K562 (cell line): ENCODE measurements around the gene KCNK7. TPM values are rescaled to one million over a fixed set of nuclear protein-coding genes. Genes with fewer than 3 reads are reported as not detected.

Experiments used
- ATAC-seq: fragments of 200-7000 bp; cut with Tn5 transposase; 3 replicates; pipeline ENCODE4 v1.9.1; 2020; ENCODE audit warnings: moderate library complexity
- BruUV-seq: library from RNA; stranded (reverse); fragments of 400-500 nt; replicated peaks from 2 replicates; lab custom pipeline; 2021; lab: Mats Ljungman, UMichigan
- CTCF ChIA-PET: fragments of 300-600 bp; formaldehyde crosslinking; extraction: SDS; loops from one replicate; lab custom pipeline; 2021; ENCODE audit warnings: low intra/inter-chr PET ratio; lab: Yijun Ruan, JAX
- POLR2A ChIA-PET: fragments of 300-600, 350-650 bp; sonication (Branson Sonifier 250); formaldehyde crosslinking; extraction: SDS; loops from one replicate; lab custom pipeline; 2021; ENCODE audit warnings: antibody characterized with exemption, inconsistent platforms; lab: Yijun Ruan, JAX
- DNase-seq, 4 experiments: peaks; one replicate each; pipeline versions ENCODE4 v3.0.0 to v3.0.0-alpha.2; 2011 to 2018; ENCODE audit warnings: low spot score in 3 of 4, mixed read lengths in 3 of 4; ENCODE audit errors: extremely low read depth in 1 of 4
- FAIRE-seq: peaks from 2 replicates; lab custom pipeline; 2011; peaks lifted over from hg19 to GRCh38; lab: Jason Lieb, UNC
- H2AFZ ChIP-seq: 2 replicates; pipeline ENCODE4 v1.6.0; 2011; ENCODE audit warnings: low read depth, low read length, control low read depth, inconsistent platforms
- H3K27ac ChIP-seq: fragments of 200-600 bp; 3 replicates; pipeline ENCODE4 v1.8.0; 2011; ENCODE audit warnings: low read depth, mild to moderate bottlenecking, control low read depth, inconsistent platforms, low read length, moderate library complexity, mixed read lengths; ENCODE audit errors: extremely low read depth
- H3K27me3 ChIP-seq, 2 experiments: fragments of 300-600 bp in 1 of 2; 2 replicates in 1 of 2; 3 replicates in 1 of 2; pipeline versions ENCODE4 v1.6.0 to v1.8.0; 2011; ENCODE audit warnings: inconsistent platforms in 2 of 2, low read length in 2 of 2, mild to moderate bottlenecking in 1 of 2, mixed read lengths in 1 of 2, moderate library complexity in 1 of 2; ENCODE audit not compliant: control insufficient read depth in 2 of 2, insufficient read depth in 2 of 2
- H3K36me3 ChIP-seq: fragments of 300-600 bp; 3 replicates; pipeline ENCODE4 v1.8.0; 2011; ENCODE audit warnings: mild to moderate bottlenecking, low read length, inconsistent platforms; ENCODE audit not compliant: control insufficient read depth, insufficient read depth
- H3K4me1 ChIP-seq, 2 experiments: fragments of 200-600 bp in 1 of 2; replicated peaks in 1 of 2; 2 replicates in 1 of 2; 3 replicates in 1 of 2; pipeline versions ENCODE4 v1.5.1 to v1.8.0; 2011; ENCODE audit warnings: inconsistent platforms in 2 of 2, low read length in 2 of 2, mild to moderate bottlenecking in 1 of 2, mixed read lengths in 1 of 2, moderate library complexity in 1 of 2; ENCODE audit not compliant: control insufficient read depth in 2 of 2, insufficient read depth in 2 of 2
- H3K4me2 ChIP-seq: 2 replicates; pipeline ENCODE4 v1.6.1; 2011; ENCODE audit warnings: low read length, control low read depth, inconsistent platforms, mixed read lengths; ENCODE audit not compliant: insufficient read depth
- H3K4me3 ChIP-seq: fragments of 200-600 bp; sonication (generic), shearing (Covaris generic); 2 replicates; pipeline ENCODE4 v1.5.1; 2016; ENCODE audit warnings: control low read depth, inconsistent platforms
- H3K79me2 ChIP-seq: fragments of 200-600 bp; 3 replicates; pipeline ENCODE4 v1.8.0; 2011; ENCODE audit warnings: low read length, inconsistent platforms; ENCODE audit not compliant: control insufficient read depth, insufficient read depth
- H3K9ac ChIP-seq, 2 experiments: 2 replicates each; pipeline versions ENCODE4 v1.6.0 to v1.6.1; 2011; ENCODE audit warnings: low read depth in 2 of 2, low read length in 2 of 2, control low read depth in 1 of 2, inconsistent platforms in 1 of 2, mild to moderate bottlenecking in 1 of 2, mixed read lengths in 1 of 2; ENCODE audit not compliant: insufficient read depth in 1 of 2
- H3K9me1 ChIP-seq: one replicate; pipeline ENCODE4 v1.6.0; 2011; ENCODE audit warnings: inconsistent platforms, mild to moderate bottlenecking, low read length, moderate library complexity; ENCODE audit not compliant: control insufficient read depth, insufficient read depth
- H3K9me3 ChIP-seq: replicated peaks from 2 replicates; pipeline ENCODE4 v1.5.1; 2011; ENCODE audit warnings: low read depth, low read length, inconsistent platforms; ENCODE audit not compliant: control insufficient read depth, insufficient read depth
- H4K20me1 ChIP-seq: replicated peaks from 2 replicates; pipeline ENCODE4 v1.6.1; 2011; ENCODE audit warnings: low read length, inconsistent platforms, mixed read lengths; ENCODE audit not compliant: control insufficient read depth, insufficient read depth
- CEBPG ChIP-seq, 3 experiments: fragments of 200-800 bp in 1 of 3; sonication (Bioruptor generic) in 1 of 3; sonication (generic) in 1 of 3; formaldehyde crosslinking in 1 of 3; IDR thresholded peaks in 2 of 3; conservative IDR thresholded peaks in 1 of 3; 2 replicates each; pipeline versions ENCODE4 v1.6.1 to v1.8.0; 2016 to 2022; ENCODE audit warnings: missing compliant biosample characterization in 2 of 3, missing genetic modification characterization in 2 of 3, mild to moderate bottlenecking in 1 of 3, missing genetic modification reagents in 1 of 3
- HEY1 ChIP-seq: fragments of 250-450 bp; sonication (Bioruptor Pico); IDR thresholded peaks from 2 replicates; pipeline ENCODE4 v1.5.0; 2020; ENCODE audit warnings: mild to moderate bottlenecking, moderate library complexity, borderline replicate concordance
- JUN ChIP-seq, 2 experiments: sonication (generic) in 1 of 2; formaldehyde crosslinking in 1 of 2; IDR thresholded peaks; 2 replicates each; pipeline versions ENCODE4 v1.6.1 to v1.8.0; 2012 to 2022; ENCODE audit warnings: borderline replicate concordance in 2 of 2, mild to moderate bottlenecking in 2 of 2, improper control_type of control experiment in 1 of 2, low read depth in 1 of 2, low read length in 1 of 2, missing genetic modification reagents in 1 of 2
- KDM5B ChIP-seq: fragments of 200-600 bp; sonication (generic); IDR thresholded peaks from 2 replicates; pipeline ENCODE4 v1.6.1; 2012; ENCODE audit warnings: low read depth, mild to moderate bottlenecking, moderate library complexity, low read length, control low read depth, inconsistent platforms; ENCODE audit not compliant: insufficient replicate concordance
- MBD2 ChIP-seq: sonication (generic); IDR thresholded peaks from 2 replicates; pipeline ENCODE4 v1.6.1; 2016; ENCODE audit warnings: low read depth, borderline replicate concordance
- PKNOX1 ChIP-seq: fragments of 450-650 bp; IDR thresholded peaks from 2 replicates; pipeline ENCODE4 v1.6.1; 2016
- PREB ChIP-seq: sonication (generic); formaldehyde crosslinking; IDR thresholded peaks from 2 replicates; pipeline ENCODE4 v1.8.1; 2023; ENCODE audit warnings: mild to moderate bottlenecking, missing genetic modification reagents
- RBM22 ChIP-seq: fragments of 200-400 bp; formaldehyde crosslinking; IDR thresholded peaks from 2 replicates; pipeline ENCODE4 v1.6.1; 2018; ENCODE audit warnings: low read length, low read depth; ENCODE audit not compliant: poor library complexity, severe bottlenecking
- WGBS: fragments of 100-300 bp; shearing (Covaris generic); methylation state at CpG from one replicate; pipeline ENCODE4 v1.1.6; 2016; ENCODE audit warnings: low coverage, mixed read lengths; ENCODE audit not compliant: insufficient coverage; ENCODE audit errors: missing lambda C conversion rate; 5-methylcytosine and 5-hydroxymethylcytosine counted together
- in situ Hi-C: fragments of 300-500 bp; cut with MboI; formaldehyde crosslinking; loops from 4 replicates; pipeline ENCODE4 v1.15.0; 2018; ENCODE audit warnings: inconsistent platforms, mixed read lengths
- intact Hi-C: fragments of 100-400 bp; cut with micrococcal nuclease; formaldehyde crosslinking; loops from 2 replicates; pipeline ENCODE4 v1.14.2; 2022
- polyA plus RNA-seq, 8 experiments: library from polyadenylated mRNA; depleted of rRNA in 4 of 8; stranded (reverse) in 5 of 8; unstranded in 3 of 8; fragments of >200 nt; fragmentation: Nextera tagmentation in 2 of 8; fragmentation: Illumina TruSeq in 1 of 8; extraction: Ambion mirVana in 2 of 8; extraction: Trizol in 1 of 8; gene quantifications; 2 replicates each; pipeline versions ENCODE4 v1.2.1 to v1.2.3, GENCODE V29; 2011 to 2014; ENCODE audit warnings: inconsistent platforms in 1 of 8, missing spikeins in 1 of 8
- total RNA-seq, 7 experiments: library from RNA; depleted of rRNA in 6 of 7; stranded (reverse); fragments of >200 nt in 6 of 7; fragmentation: Illumina TruSeq in 2 of 7; extraction: Trizol in 2 of 7; gene quantifications; 2 replicates each; pipeline versions ENCODE4 v1.2.1 to v1.2.3, GENCODE V29; 2011 to 2021; ENCODE audit warnings: low replicate concordance in 1 of 7

Gene KCNK7
- total and polyA plus RNA-seq, 9 of the 15 experiments (the other 6 are each of a cell fraction or from before 2014, with no cell fraction given), result 0.07 to 0.40 TPM; not detected in 7

- CTCF ChIA-PET, result no interaction called here
- BruUV-seq, result no TSS peak
- Histone ChIP-seq H3K9me1 (no peaks in the 10 kb centered on the region), H3K9me3 (no peaks in the 10 kb centered on the region), H3K27ac (no peak overlapping the region), H3K79me2 (peaks cover 61% of the 10 kb centered on the region), H4K20me1 (no peaks in the 10 kb centered on the region; the same call in 1 of the 2 replicates), H3K4me2 (peak overlapping the region; percentile 90), H3K4me1 (peaks cover 28 to 65% of the 10 kb centered on the region in 2 experiments), H3K4me3 (peak overlapping the region; percentile 87; the same call in 1 of the 2 replicates), H3K27me3 (no peaks in the 10 kb centered on the region), H2AFZ (no peak overlapping the region), H3K9ac (peak overlapping the region; percentile 13 to 93; a peak in 3 of 4 replicates), H3K36me3 (peaks cover 45% of the 10 kb centered on the region; the same call in 2 of the 3 replicates)
- TF ChIP-seq HEY1 (CRISPR knock-in tag) (no peak), KDM5B (peak; percentile 39)
- intact Hi-C loops (no loop called here), in situ Hi-C loops (no loop called here)
- WGBS, result 81% methylated on average over 6 of the region's 7 CpGs
- ATAC-seq (no peak), FAIRE-seq (no peak), DNase-seq (no peak)
- POLR2A ChIA-PET, result interaction anchor here (0.5 to 1.9 kb wide), 9 partner anchors 8 to 231 kb away, joined by 3 to 9 read pairs (median 4); partner anchors contain the start of gene KCNK7
Observed at GRCh38 chr11:65612691-65613090, 17.1 kb upstream of the KCNK7 start.

GRCh38 chr11:65611758-65612603 is 16.4 kb upstream of the KCNK7 start:
- H3K4me1 ChIP-seq, result peaks cover 23 to 65% of the 10 kb centered on the region in 2 experiments
- DNase-seq (no peak), FAIRE-seq (no peak), ATAC-seq (no peak)
- H3K9me3 ChIP-seq, result no peaks in the 10 kb centered on the region
- CTCF ChIA-PET, result no interaction called here
- peak overlapping the region; percentile 8; the same call in 2 of the 3 replicates for H3K27ac ChIP-seq
- peaks cover 54% of the 10 kb centered on the region for H3K79me2 ChIP-seq
- H3K27me3 ChIP-seq, result no peaks in the 10 kb centered on the region
- intact Hi-C loops, result no loop called here
- POLR2A ChIA-PET, result interaction anchor here (0.6 to 1.9 kb wide), 7 partner anchors 8 to 162 kb away, joined by 3 to 9 read pairs (median 4); partner anchors contain the start of gene KCNK7
- in situ Hi-C loops, result no loop called here
- TF ChIP-seq PKNOX1, result peak; percentile 52
- no peak for TF ChIP-seq CEBPG (CRISPR knock-in tag; IDR thresholded peaks at IDR 0.05)
- no peak for TF ChIP-seq CEBPG (tag; conservative IDR thresholded peaks at IDR 0.05 in 1 of 2, IDR thresholded peaks at IDR 0.05 in 1 of 2)
- TF ChIP-seq MBD2, result no peak
- no peak for TF ChIP-seq JUN (IDR thresholded peaks at IDR 0.05; ENCODE audit: borderline replicate concordance, low read depth, low read length)
- TF ChIP-seq JUN (CRISPR knock-in tag; IDR thresholded peaks at IDR 0.05; ENCODE audit: borderline replicate concordance), result no peak
- TF ChIP-seq PREB, result 0 out of 2 replicates have a peak, but pooled peaks have one; percentile 48
- TF ChIP-seq RBM22, result no peak
- H3K9me1 ChIP-seq, result no peaks in the 10 kb centered on the region
- peak overlapping the region; percentile 87; the same call in 1 of the 2 replicates for H3K4me3 ChIP-seq
- no peak overlapping the region for H2AFZ ChIP-seq
- H3K36me3 ChIP-seq, result peaks cover 42% of the 10 kb centered on the region; the same call in 2 of the 3 replicates
- peak overlapping the region; percentile 13 to 93; a peak in 3 of 4 replicates for H3K9ac ChIP-seq
- H4K20me1 ChIP-seq, result no peaks in the 10 kb centered on the region; the same call in 1 of the 2 replicates
- BruUV-seq, result no TSS peak
- 66% methylated on average over 11 of the region's 12 CpGs for WGBS
- peak overlapping the region; percentile 90 for H3K4me2 ChIP-seq
